PC-9 (cell line): ENCODE data around the gene UTP4. TPM values are rescaled to one million over a fixed set of nuclear protein-coding genes. Genes with fewer than 3 reads are reported as not detected.

ENCODE experiments used
- BruUV-seq: library from RNA; stranded (reverse); fragments of 400-500 nt; replicated peaks from 2 replicates; lab custom pipeline; 2021; lab: Mats Ljungman, UMichigan
- CTCF ChIA-PET: fragments of 300-600 bp; sonication (Branson Sonifier 250); formaldehyde crosslinking; loops from one replicate; lab custom pipeline; 2022; ENCODE audit warnings: antibody characterized with exemption; lab: Charles Lee
- POLR2A ChIA-PET: fragments of 300-600 bp; sonication (Branson Sonifier 250); formaldehyde crosslinking; loops from one replicate; lab custom pipeline; 2022; ENCODE audit warnings: antibody characterized with exemption; ENCODE audit not compliant: unreplicated experiment; lab: Charles Lee
- DNase-seq, 2 experiments: peaks; one replicate each; pipeline versions ENCODE4 v3.0.0 to v3.0.0-alpha.2; 2015 to 2022; ENCODE audit warnings: mixed read lengths in 1 of 2
- H2AFZ ChIP-seq: fragments of 200-600 bp; sonication (generic); 2 replicates; pipeline ENCODE4 v1.8.1; 2017; ENCODE audit warnings: antibody characterized with exemption
- H3F3A ChIP-seq: fragments of 200-600 bp; sonication (generic); 2 replicates; pipeline ENCODE4 v1.8.1; 2017; ENCODE audit warnings: antibody characterized with exemption, mild to moderate bottlenecking, low read depth; ENCODE audit not compliant: insufficient read depth
- H3K27ac ChIP-seq: fragments of 200-600 bp; sonication (generic); 2 replicates; pipeline ENCODE4 v1.6.1; 2016; ENCODE audit warnings: mixed run types
- H3K27me3 ChIP-seq: fragments of 200-600 bp; sonication (generic); 2 replicates; pipeline ENCODE4 v1.6.1; 2016; ENCODE audit warnings: low read depth, mixed run types; ENCODE audit not compliant: insufficient read depth
- H3K36me3 ChIP-seq: fragments of 200-600 bp; sonication (generic); 2 replicates; pipeline ENCODE4 v1.6.1; 2016; ENCODE audit warnings: low read depth, mixed run types
- H3K4me1 ChIP-seq: fragments of 200-600 bp; sonication (generic); replicated peaks from 2 replicates; pipeline ENCODE4 v1.6.1; 2016; ENCODE audit warnings: mixed run types; ENCODE audit not compliant: insufficient read depth
- H3K4me2 ChIP-seq: fragments of 200-600 bp; sonication (generic); 2 replicates; pipeline ENCODE4 v1.6.1; 2017; ENCODE audit warnings: mixed run types
- H3K4me3 ChIP-seq: fragments of 200-600 bp; sonication (generic); 2 replicates; pipeline ENCODE4 v1.6.1; 2016; ENCODE audit warnings: mixed run types
- H3K79me2 ChIP-seq: fragments of 200-600 bp; sonication (generic); 2 replicates; pipeline ENCODE4 v1.6.1; 2017; ENCODE audit warnings: low read depth, mixed run types
- H3K9me2 ChIP-seq: fragments of 200-600 bp; sonication (generic); 2 replicates; pipeline ENCODE4 v1.8.1; 2017; ENCODE audit warnings: mild to moderate bottlenecking; ENCODE audit not compliant: insufficient read depth
- H3K9me3 ChIP-seq: fragments of 200-600 bp; sonication (generic); 2 replicates; pipeline ENCODE4 v1.8.1; 2016; ENCODE audit warnings: low read depth; ENCODE audit not compliant: insufficient read depth
- H4K20me1 ChIP-seq: fragments of 200-600 bp; sonication (generic); 2 replicates; pipeline ENCODE4 v1.8.1; 2017; ENCODE audit not compliant: insufficient read depth
- CTCF ChIP-seq: fragments of 200-600 bp; sonication (generic); conservative IDR thresholded peaks from 2 replicates; pipeline ENCODE4 v1.6.1; 2017; ENCODE audit warnings: mixed run types, antibody characterized with exemption, mild to moderate bottlenecking, moderate library complexity
- EZH2 ChIP-seq: fragments of 200-600 bp; sonication (generic); IDR thresholded peaks from 2 replicates; pipeline ENCODE4 v1.8.0; 2017; ENCODE audit warnings: antibody characterized with exemption, low read depth
- intact Hi-C: fragments of 100-400 bp; cut with micrococcal nuclease; formaldehyde crosslinking; loops from one replicate; pipeline ENCODE4 v1.10.0; 2022; ENCODE audit not compliant: unreplicated experiment
- total RNA-seq: library from RNA; stranded (reverse); gene quantifications from 2 replicates; pipeline ENCODE4 v1.2.3, GENCODE V29; 2021

Gene UTP4
- total RNA-seq, 1 experiment from 2014 or later = 45.9 TPM

GRCh38 chr16:69113216-69113615 is 19.2 kb upstream of the UTP4 start:
- CTCF ChIA-PET = no interaction called here
- H3F3A ChIP-seq = peaks cover 34% of the 10 kb centered on the region; the same call in 1 of the 2 replicates
- no TSS peak for BruUV-seq
- no peak for DNase-seq
- no peaks in the 10 kb centered on the region for H3K9me2 ChIP-seq
- no peaks in the 10 kb centered on the region for H4K20me1 ChIP-seq
- H3K4me1 ChIP-seq = no peaks in the 10 kb centered on the region
- no peak overlapping the region for H3K27ac ChIP-seq
- POLR2A ChIA-PET = no interaction called here
- H3K27me3 ChIP-seq = no peaks in the 10 kb centered on the region
- no peak overlapping the region for H2AFZ ChIP-seq
- no peak for TF ChIP-seq CTCF
- TF ChIP-seq EZH2 = no peak
- no peaks in the 10 kb centered on the region for H3K9me3 ChIP-seq
- no peaks in the 10 kb centered on the region for H3K36me3 ChIP-seq
- no peaks in the 10 kb centered on the region for H3K79me2 ChIP-seq
- H3K4me3 ChIP-seq = no peak overlapping the region
- intact Hi-C loops = no loop called here
- H3K4me2 ChIP-seq = no peak overlapping the region

GRCh38 chr16:69114346-69114975 is 18.0 kb upstream of the UTP4 start:
- intact Hi-C loops = no loop called here
- H3K36me3 ChIP-seq = no peaks in the 10 kb centered on the region
- H3K79me2 ChIP-seq = no peaks in the 10 kb centered on the region
- ChIA-PET CTCF (no interaction called here), POLR2A (no interaction called here)
- H3K9me2 ChIP-seq = no peaks in the 10 kb centered on the region
- H3K27ac ChIP-seq = no peak overlapping the region
- DNase-seq = no peak
- no peaks in the 10 kb centered on the region for H3K4me1 ChIP-seq
- BruUV-seq = no TSS peak
- H2AFZ ChIP-seq = no peak overlapping the region
- H3K9me3 ChIP-seq = no peaks in the 10 kb centered on the region
- H3K4me3 ChIP-seq = no peak overlapping the region
- H3K4me2 ChIP-seq = no peak overlapping the region
- H4K20me1 ChIP-seq = no peaks in the 10 kb centered on the region
- H3K27me3 ChIP-seq = no peaks in the 10 kb centered on the region
- TF ChIP-seq CTCF = no peak
- no peak for TF ChIP-seq EZH2
- H3F3A ChIP-seq = peaks cover 33% of the 10 kb centered on the region; the same call in 1 of the 2 replicates

GRCh38 chr16:69114976-69115355 is 17.5 kb upstream of the UTP4 start:
- Histone ChIP-seq H3K79me2 (no peaks in the 10 kb centered on the region), H4K20me1 (no peaks in the 10 kb centered on the region)
- BruUV-seq = no TSS peak

More at GRCh38 chr16:69114976-69115355, 17.5 kb upstream of the UTP4 start:
- H3K4me2 ChIP-seq = no peak overlapping the region
- H3F3A ChIP-seq = peaks cover 33% of the 10 kb centered on the region; the same call in 1 of the 2 replicates
- no peak for TF ChIP-seq CTCF
- no peak for TF ChIP-seq EZH2
- no peak overlapping the region for H3K4me3 ChIP-seq
- POLR2A ChIA-PET = no interaction called here
- H3K4me1 ChIP-seq = no peaks in the 10 kb centered on the region
- H3K9me3 ChIP-seq = no peaks in the 10 kb centered on the region
- intact Hi-C loops = no loop called here
- H2AFZ ChIP-seq = no peak overlapping the region
- no peaks in the 10 kb centered on the region for H3K27me3 ChIP-seq
- H3K36me3 ChIP-seq = no peaks in the 10 kb centered on the region
- no peaks in the 10 kb centered on the region for H3K9me2 ChIP-seq
- no peak for DNase-seq
- no peak overlapping the region for H3K27ac ChIP-seq
- CTCF ChIA-PET = no interaction called here
